HL-60 (cell line): ENCODE measurements around the gene MRAS.
A peak's percentile ranks its signal among the peaks of the same experiment; 100 is the strongest.

Experiments
- DNase-seq, 2 experiments: peaks; one replicate each; pipeline ENCODE4 v3.0.0-alpha.2; 2010 to 2020; ENCODE audit warnings: low read depth in 1 of 2, low spot score in 1 of 2
- H3K27ac ChIP-seq: fragments of 250-450 bp; sonication (Bioruptor Pico); replicated peaks from 2 replicates; pipeline ENCODE4 v1.5.1; 2020; ENCODE audit warnings: mild to moderate bottlenecking, moderate library complexity
- H3K27me3 ChIP-seq: fragments of 250-450 bp; sonication (Bioruptor Pico); 2 replicates; pipeline ENCODE4 v1.5.1; 2021; ENCODE audit warnings: mild to moderate bottlenecking, moderate library complexity; ENCODE audit not compliant: insufficient read depth, poor library complexity, severe bottlenecking
- H3K4me3 ChIP-seq: replicated peaks from 2 replicates; pipeline ENCODE4 v1.5.1; 2011; ENCODE audit warnings: mild to moderate bottlenecking, control low read depth, low read length; ENCODE audit not compliant: insufficient read depth
- GABPA ChIP-seq: IDR thresholded peaks from 2 replicates; pipeline ENCODE4 v1.6.1; 2012; ENCODE audit warnings: low read depth
- POLR2AphosphoS5 ChIP-seq: IDR thresholded peaks from 2 replicates; pipeline ENCODE4 v1.6.1; 2012; ENCODE audit warnings: low read depth
- SPI1 ChIP-seq: IDR thresholded peaks from 2 replicates; pipeline ENCODE4 v1.6.1; 2012; ENCODE audit warnings: low read depth, mild to moderate bottlenecking, borderline replicate concordance
- TF ChIP-seq, protein P1 (sequence below): IDR thresholded peaks from one replicate; pipeline ENCODE4 v1.5.1; 2011; ENCODE audit warnings: low read length, control low read depth, inconsistent platforms; ENCODE audit not compliant: insufficient read depth
- TF ChIP-seq, protein P2 (sequence below): IDR thresholded peaks from 2 replicates; pipeline ENCODE4 v1.6.1; 2012; ENCODE audit warnings: low read depth; ENCODE audit not compliant: insufficient replicate concordance

MRAS gene

DNA sequence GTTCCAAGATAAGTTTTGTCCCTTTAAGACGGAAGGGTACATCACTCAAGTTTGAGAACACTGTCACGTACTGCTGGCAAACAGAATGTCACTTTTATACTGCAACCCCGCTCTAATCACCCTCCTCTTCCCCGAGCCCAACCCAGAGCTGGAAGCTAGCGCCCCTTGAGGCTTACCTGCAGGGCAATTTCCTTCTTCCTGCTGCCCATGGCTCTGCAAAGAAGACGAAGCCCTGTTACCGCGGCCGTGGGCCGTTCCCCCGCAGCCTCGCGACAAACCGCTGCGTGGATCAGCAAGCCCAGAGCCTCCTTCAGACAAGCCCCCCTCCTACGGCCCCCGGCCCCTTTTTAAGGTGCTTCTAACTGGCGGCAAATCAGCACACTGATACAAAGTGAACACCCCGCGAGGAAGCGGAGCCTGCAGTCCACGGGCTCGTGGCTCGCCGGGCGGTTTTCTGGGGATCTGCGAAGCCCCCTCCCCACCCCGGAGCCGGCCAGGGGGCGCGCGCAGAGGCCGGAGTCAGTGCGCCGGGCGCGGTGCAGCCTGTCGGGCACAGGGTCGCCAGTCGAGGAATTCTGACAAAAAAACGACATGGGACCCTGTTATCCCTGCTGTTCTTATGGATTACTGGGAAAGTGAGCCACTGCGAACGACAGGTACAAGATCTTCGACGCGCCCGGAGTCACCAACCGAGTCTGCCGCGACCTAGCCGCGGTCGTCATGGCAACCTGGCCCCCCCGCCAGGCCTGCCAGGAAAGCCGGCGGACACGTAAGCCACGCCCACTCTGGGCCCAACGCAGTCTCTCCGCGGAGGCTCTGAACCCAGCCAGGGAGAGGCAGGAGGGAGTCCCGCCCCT lies 19.0 kb upstream of the MRAS start, which contains the start of gene NME9:
NME9 (minus strand) TSS at position 725 of the 857 bp plus-strand sequence; CDS start at position 209, 516 bp downstream.
- DNase-seq = peak; percentile 45 to 58
- H3K27me3 ChIP-seq = peaks cover 24% of the 10 kb centered on the region
- TF ChIP-seq, protein P1, sequence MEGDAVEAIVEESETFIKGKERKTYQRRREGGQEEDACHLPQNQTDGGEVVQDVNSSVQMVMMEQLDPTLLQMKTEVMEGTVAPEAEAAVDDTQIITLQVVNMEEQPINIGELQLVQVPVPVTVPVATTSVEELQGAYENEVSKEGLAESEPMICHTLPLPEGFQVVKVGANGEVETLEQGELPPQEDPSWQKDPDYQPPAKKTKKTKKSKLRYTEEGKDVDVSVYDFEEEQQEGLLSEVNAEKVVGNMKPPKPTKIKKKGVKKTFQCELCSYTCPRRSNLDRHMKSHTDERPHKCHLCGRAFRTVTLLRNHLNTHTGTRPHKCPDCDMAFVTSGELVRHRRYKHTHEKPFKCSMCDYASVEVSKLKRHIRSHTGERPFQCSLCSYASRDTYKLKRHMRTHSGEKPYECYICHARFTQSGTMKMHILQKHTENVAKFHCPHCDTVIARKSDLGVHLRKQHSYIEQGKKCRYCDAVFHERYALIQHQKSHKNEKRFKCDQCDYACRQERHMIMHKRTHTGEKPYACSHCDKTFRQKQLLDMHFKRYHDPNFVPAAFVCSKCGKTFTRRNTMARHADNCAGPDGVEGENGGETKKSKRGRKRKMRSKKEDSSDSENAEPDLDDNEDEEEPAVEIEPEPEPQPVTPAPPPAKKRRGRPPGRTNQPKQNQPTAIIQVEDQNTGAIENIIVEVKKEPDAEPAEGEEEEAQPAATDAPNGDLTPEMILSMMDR = peak; percentile 70
- TF ChIP-seq POLR2AphosphoS5 = no peak
- peak within 1 kb of the TSS; percentile 48 for H3K4me3 ChIP-seq
- H3K27ac ChIP-seq = no peak within 1 kb of the TSS

DNA sequence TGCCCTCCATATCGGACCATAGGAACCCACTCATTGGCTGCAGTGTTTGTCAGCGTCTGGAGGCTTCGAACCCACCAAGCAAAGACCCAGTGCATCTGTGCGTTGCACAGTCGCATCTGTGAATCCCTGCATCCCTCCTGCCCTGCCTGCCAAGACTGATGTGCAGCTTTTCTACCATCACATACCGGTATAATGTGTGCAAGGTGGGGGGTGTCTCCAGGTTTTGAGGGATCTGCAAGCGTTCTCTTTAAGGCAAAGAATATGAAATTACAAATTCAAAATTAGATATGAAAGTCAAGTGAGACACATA lies 18.4 kb upstream of the MRAS start:
- Histone ChIP-seq H3K27me3 (peaks cover 30% of the 10 kb centered on the region), H3K27ac (no peak overlapping the region), H3K4me3 (peak overlapping the region; percentile 48)
- TF ChIP-seq, protein P1 = no peak
- TF ChIP-seq POLR2AphosphoS5 = no peak
- TF ChIP-seq, protein P2, sequence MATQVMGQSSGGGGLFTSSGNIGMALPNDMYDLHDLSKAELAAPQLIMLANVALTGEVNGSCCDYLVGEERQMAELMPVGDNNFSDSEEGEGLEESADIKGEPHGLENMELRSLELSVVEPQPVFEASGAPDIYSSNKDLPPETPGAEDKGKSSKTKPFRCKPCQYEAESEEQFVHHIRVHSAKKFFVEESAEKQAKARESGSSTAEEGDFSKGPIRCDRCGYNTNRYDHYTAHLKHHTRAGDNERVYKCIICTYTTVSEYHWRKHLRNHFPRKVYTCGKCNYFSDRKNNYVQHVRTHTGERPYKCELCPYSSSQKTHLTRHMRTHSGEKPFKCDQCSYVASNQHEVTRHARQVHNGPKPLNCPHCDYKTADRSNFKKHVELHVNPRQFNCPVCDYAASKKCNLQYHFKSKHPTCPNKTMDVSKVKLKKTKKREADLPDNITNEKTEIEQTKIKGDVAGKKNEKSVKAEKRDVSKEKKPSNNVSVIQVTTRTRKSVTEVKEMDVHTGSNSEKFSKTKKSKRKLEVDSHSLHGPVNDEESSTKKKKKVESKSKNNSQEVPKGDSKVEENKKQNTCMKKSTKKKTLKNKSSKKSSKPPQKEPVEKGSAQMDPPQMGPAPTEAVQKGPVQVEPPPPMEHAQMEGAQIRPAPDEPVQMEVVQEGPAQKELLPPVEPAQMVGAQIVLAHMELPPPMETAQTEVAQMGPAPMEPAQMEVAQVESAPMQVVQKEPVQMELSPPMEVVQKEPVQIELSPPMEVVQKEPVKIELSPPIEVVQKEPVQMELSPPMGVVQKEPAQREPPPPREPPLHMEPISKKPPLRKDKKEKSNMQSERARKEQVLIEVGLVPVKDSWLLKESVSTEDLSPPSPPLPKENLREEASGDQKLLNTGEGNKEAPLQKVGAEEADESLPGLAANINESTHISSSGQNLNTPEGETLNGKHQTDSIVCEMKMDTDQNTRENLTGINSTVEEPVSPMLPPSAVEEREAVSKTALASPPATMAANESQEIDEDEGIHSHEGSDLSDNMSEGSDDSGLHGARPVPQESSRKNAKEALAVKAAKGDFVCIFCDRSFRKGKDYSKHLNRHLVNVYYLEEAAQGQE = no peak
- no peak for TF ChIP-seq SPI1
- no peak for TF ChIP-seq GABPA
- no peak for DNase-seq

DNA sequence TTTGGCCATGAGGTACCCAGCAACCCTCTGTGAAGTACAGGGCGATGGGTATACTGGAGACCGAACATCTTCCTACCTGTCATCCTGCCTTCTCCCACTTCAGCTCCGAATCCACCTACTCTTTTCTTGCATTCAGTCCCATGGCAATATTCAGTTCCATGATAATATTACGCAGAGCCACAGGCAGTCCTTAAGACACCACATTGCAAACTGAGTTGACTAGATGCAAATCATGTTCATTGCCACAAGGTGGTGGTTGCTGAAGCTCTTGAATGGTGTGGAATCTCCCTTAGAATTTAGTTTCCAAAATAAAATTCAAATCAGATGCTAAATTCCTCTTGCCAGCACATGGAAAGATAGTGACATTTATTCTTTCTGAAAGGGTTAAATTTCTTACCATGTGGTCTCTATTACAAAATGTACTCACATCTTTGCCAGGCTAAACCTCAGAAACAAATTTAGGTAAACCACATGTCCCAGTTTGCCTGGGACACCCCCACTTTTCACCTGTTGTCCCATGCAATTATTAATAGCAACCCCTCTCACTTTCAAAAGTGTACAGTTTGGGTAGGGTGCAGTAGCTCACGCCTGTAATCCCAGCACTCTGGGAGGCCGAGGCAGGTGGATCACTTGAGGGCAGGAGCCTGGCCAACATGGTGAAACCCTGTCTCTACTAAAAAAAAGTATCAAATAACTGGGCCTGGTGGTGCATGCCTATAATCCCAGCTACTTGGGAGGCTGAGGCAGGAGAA lies 17.1 kb upstream of the MRAS start:
- TF ChIP-seq GABPA (no peak), SPI1 (no peak), POLR2AphosphoS5 (no peak)
- TF ChIP-seq, protein P2 = no peak
- TF ChIP-seq, protein P1 = no peak
- H3K27me3 ChIP-seq = peaks cover 37% of the 10 kb centered on the region
- no peak for DNase-seq
- no peak overlapping the region for H3K27ac ChIP-seq
- no peak overlapping the region for H3K4me3 ChIP-seq
